Mesendoderm (in vitro differentiated cells): Measurements from ENCODE around the gene TNIK.
A peak's percentile ranks its signal among the peaks of the same experiment; 100 is the strongest.

Experiments
- DNase-seq: peaks from one replicate; pipeline ENCODE4 v3.0.0; 2013
- H2AK5ac ChIP-seq: 2 replicates; pipeline ENCODE4 v1.6.1; 2013; ENCODE audit warnings: low read length, inconsistent platforms
- H2BK120ac ChIP-seq: 2 replicates; pipeline ENCODE4 v1.6.1; 2013; ENCODE audit warnings: low read depth, mild to moderate bottlenecking, low read length, moderate library complexity, mixed read lengths
- H2BK15ac ChIP-seq: replicated peaks from 2 replicates; pipeline ENCODE4 v1.6.1; 2013; ENCODE audit warnings: low read depth, mild to moderate bottlenecking, moderate library complexity
- H2BK5ac ChIP-seq: 2 replicates; pipeline ENCODE4 v1.6.1; 2013; ENCODE audit warnings: low read length, inconsistent platforms
- H3K18ac ChIP-seq: 2 replicates; pipeline ENCODE4 v1.6.1; 2013; ENCODE audit warnings: mild to moderate bottlenecking, low read length, mixed read lengths
- H3K23ac ChIP-seq: one replicate; pipeline ENCODE4 v1.6.1; 2013; ENCODE audit warnings: low read length
- H3K27ac ChIP-seq: 2 replicates; pipeline ENCODE4 v1.5.1; 2013; ENCODE audit warnings: low read depth, mild to moderate bottlenecking, inconsistent platforms, low read length, moderate library complexity
- H3K27me3 ChIP-seq: 2 replicates; pipeline ENCODE4 v1.6.1; 2013; ENCODE audit warnings: low read length, control low read depth, mild to moderate bottlenecking, inconsistent platforms; ENCODE audit not compliant: insufficient read depth, poor library complexity
- H3K36me3 ChIP-seq: 2 replicates; pipeline ENCODE4 v1.6.1; 2013; ENCODE audit warnings: low read length, inconsistent platforms; ENCODE audit not compliant: control insufficient read depth, insufficient read depth
- H3K4ac ChIP-seq: one replicate; pipeline ENCODE4 v1.6.1; 2013; ENCODE audit warnings: low read depth, mild to moderate bottlenecking, low read length, moderate library complexity
- H3K4me1 ChIP-seq: 2 replicates; pipeline ENCODE4 v1.6.1; 2013; ENCODE audit warnings: low read depth, low read length, inconsistent platforms; ENCODE audit not compliant: control insufficient read depth
- H3K4me2 ChIP-seq: 2 replicates; pipeline ENCODE4 v1.6.1; 2013; ENCODE audit warnings: low read length
- H3K4me3 ChIP-seq: 2 replicates; pipeline ENCODE4 v1.5.1; 2013; ENCODE audit warnings: mild to moderate bottlenecking, low read length
- H3K56ac ChIP-seq: one replicate; pipeline ENCODE4 v1.6.1; 2013; ENCODE audit warnings: low read length
- H3K79me1 ChIP-seq: 2 replicates; pipeline ENCODE4 v1.6.1; 2013; ENCODE audit warnings: low read length, inconsistent platforms
- H3K79me2 ChIP-seq: 2 replicates; pipeline ENCODE4 v1.6.1; 2013; ENCODE audit warnings: mild to moderate bottlenecking, low read length; ENCODE audit not compliant: control insufficient read depth, insufficient read depth
- H3K9ac ChIP-seq: 2 replicates; pipeline ENCODE4 v1.6.1; 2013; ENCODE audit warnings: low read length, inconsistent platforms
- H4K5ac ChIP-seq: one replicate; pipeline ENCODE4 v1.6.1; 2013; ENCODE audit warnings: low read length
- H4K8ac ChIP-seq: one replicate; pipeline ENCODE4 v1.6.1; 2013; ENCODE audit warnings: low read depth, mild to moderate bottlenecking, control low read depth, low read length, moderate library complexity
- WGBS: extraction: QIAGEN DNeasy Blood & Tissue Kit; methylation state at CpG from one replicate; pipeline ENCODE4 v1.1.7; 2013; ENCODE audit warnings: low lambda C conversion rate, missing lambda C conversion rate; ENCODE audit not compliant: insufficient coverage; ENCODE audit errors: extremely low coverage; 5-methylcytosine and 5-hydroxymethylcytosine counted together

TNIK gene

DNA sequence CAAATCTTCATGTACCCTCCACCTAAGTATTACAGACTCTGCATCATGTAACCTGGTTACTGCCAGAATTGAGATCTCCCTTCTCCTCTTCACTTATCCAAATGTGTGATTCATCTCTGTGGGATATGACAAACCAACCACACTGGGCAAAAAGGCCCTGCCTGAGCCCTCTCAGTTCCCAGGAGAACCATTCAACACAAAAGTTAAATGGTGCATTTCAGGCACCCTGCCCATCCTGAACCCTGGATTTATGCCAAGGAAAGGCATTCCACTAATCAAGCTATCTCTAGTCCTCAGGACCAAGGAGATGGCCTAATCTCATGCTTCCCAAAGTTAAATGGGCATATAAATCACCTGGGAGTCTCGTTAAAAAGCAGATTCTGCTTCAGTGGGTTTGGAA lies 108.5 kb downstream of the TNIK start:
- no peak overlapping the region for H3K4ac ChIP-seq
- H3K79me2 ChIP-seq, result no peaks in the 10 kb centered on the region
- no peak overlapping the region for H4K8ac ChIP-seq
- no peaks in the 10 kb centered on the region for H3K79me1 ChIP-seq
- no CpG with 5 or more reads among the region's 1 CpG for WGBS
- no peak for DNase-seq
- no peak overlapping the region for H3K4me2 ChIP-seq
- H3K23ac ChIP-seq, result no peak overlapping the region
- peaks cover 13% of the 10 kb centered on the region for H3K4me1 ChIP-seq
- H4K5ac ChIP-seq, result no peak overlapping the region
- H3K4me3 ChIP-seq, result no peak overlapping the region
- H3K27me3 ChIP-seq, result no peaks in the 10 kb centered on the region
- H2BK15ac ChIP-seq, result no peak overlapping the region
- H3K27ac ChIP-seq, result no peak overlapping the region
- H3K9ac ChIP-seq, result no peak overlapping the region
- H3K56ac ChIP-seq, result no peak overlapping the region
- no peaks in the 10 kb centered on the region for H3K36me3 ChIP-seq
- H3K18ac ChIP-seq, result no peak overlapping the region
- no peak overlapping the region for H2BK5ac ChIP-seq
- H2BK120ac ChIP-seq, result no peak overlapping the region
- H2AK5ac ChIP-seq, result no peak overlapping the region

DNA sequence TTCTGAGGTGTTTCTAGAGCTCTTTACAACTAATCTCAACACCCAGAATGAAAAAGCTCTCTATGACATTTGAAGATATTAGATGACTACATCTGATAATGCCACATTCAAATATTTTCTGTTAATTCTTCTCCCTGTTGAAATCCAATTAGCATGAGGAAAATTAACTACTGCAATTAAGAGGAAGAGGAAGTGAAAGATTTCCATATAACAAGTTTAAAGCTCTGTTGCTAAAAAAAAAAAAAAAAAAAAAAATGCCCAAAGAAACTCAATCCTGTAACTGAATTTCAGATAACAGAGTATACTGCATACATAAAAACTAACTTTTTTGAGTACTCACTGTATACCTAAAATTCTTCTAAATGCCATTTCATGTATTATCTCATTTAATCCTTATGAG lies 109.8 kb downstream of the TNIK start:
- H3K4ac ChIP-seq, result no peak overlapping the region
- H3K4me2 ChIP-seq, result no peak overlapping the region

DNA sequence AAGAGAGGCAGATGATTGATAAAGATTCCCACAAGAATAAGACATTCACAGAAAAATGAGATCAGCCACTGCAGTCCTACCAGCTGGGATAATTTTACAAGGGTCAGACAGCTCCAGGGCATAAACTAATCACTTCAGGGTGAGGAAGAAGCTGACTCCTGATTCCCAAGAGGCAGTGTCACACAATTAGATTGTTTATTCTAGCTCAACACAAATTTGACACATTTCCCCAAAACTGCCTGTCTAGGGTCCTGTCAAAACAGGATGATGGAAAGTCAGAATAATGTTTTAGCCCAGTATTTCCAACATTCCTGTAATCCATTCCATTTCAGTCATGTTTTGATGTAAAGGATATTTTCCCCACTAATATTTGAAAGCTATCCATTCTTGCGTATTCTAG lies 110.8 kb downstream of the TNIK start:
- Histone ChIP-seq H2BK120ac (no peak overlapping the region), H3K27me3 (no peaks in the 10 kb centered on the region), H3K18ac (no peak overlapping the region), H4K5ac (no peak overlapping the region), H3K9ac (no peak overlapping the region), H3K36me3 (no peaks in the 10 kb centered on the region), H3K79me2 (no peaks in the 10 kb centered on the region), H3K23ac (no peak overlapping the region), H3K4me2 (no peak overlapping the region), H3K4me1 (peaks cover 8% of the 10 kb centered on the region), H3K27ac (no peak overlapping the region), H4K8ac (no peak overlapping the region), H3K56ac (no peak overlapping the region), H3K79me1 (no peaks in the 10 kb centered on the region), H2AK5ac (no peak overlapping the region), H3K4ac (peak overlapping the region; percentile 36), H2BK5ac (no peak overlapping the region), H3K4me3 (no peak overlapping the region), H2BK15ac (no peak overlapping the region)
- WGBS, result no CpG with 5 or more reads among the region's 1 CpG
- peak; percentile 44 for DNase-seq

More for the DNA sequence above, 109.8 kb downstream of the TNIK start:
- Histone ChIP-seq H3K9ac (no peak overlapping the region), H3K4me1 (peaks cover 10% of the 10 kb centered on the region), H3K79me1 (no peaks in the 10 kb centered on the region), H3K23ac (no peak overlapping the region), H3K27ac (no peak overlapping the region), H4K5ac (no peak overlapping the region), H2BK5ac (no peak overlapping the region), H3K27me3 (no peaks in the 10 kb centered on the region), H2BK120ac (peak overlapping the region; percentile 45), H3K79me2 (no peaks in the 10 kb centered on the region), H3K36me3 (no peaks in the 10 kb centered on the region), H3K18ac (no peak overlapping the region), H2BK15ac (no peak overlapping the region), H2AK5ac (no peak overlapping the region), H3K56ac (no peak overlapping the region), H3K4me3 (no peak overlapping the region), H4K8ac (no peak overlapping the region)
- no peak for DNase-seq

DNA sequence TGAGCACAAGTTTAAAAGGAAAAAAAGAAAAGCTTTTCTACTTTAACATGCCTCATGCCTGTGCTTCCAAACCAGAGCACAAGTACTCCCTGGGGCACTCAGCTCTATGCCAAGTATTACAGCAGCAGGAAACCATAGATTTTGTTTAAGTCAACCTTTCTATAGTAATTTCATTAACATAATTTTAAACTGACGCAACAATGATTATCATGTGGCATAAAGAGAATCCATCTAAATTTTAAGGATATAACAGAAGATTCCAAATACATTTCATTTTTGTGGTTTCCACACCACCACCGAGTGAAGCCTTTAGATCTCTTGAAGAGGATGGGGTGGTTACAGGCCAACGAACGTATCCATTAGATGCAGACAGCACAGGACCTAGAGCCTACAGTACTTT lies 112.1 kb downstream of the TNIK start:
- Histone ChIP-seq H3K23ac (no peak overlapping the region), H3K4ac (no peak overlapping the region), H3K79me1 (no peaks in the 10 kb centered on the region), H3K4me2 (no peak overlapping the region), H3K27me3 (no peaks in the 10 kb centered on the region), H2BK15ac (no peak overlapping the region), H3K79me2 (no peaks in the 10 kb centered on the region), H3K9ac (no peak overlapping the region), H4K8ac (no peak overlapping the region), H3K4me1 (peaks cover 8% of the 10 kb centered on the region), H3K27ac (no peak overlapping the region), H4K5ac (no peak overlapping the region), H3K18ac (no peak overlapping the region), H2BK5ac (no peak overlapping the region), H3K4me3 (no peak overlapping the region), H3K56ac (no peak overlapping the region), H3K36me3 (no peaks in the 10 kb centered on the region), H2AK5ac (no peak overlapping the region), H2BK120ac (no peak overlapping the region)
- WGBS, result no CpG with 5 or more reads among the region's 4 CpGs
- no peak for DNase-seq

DNA sequence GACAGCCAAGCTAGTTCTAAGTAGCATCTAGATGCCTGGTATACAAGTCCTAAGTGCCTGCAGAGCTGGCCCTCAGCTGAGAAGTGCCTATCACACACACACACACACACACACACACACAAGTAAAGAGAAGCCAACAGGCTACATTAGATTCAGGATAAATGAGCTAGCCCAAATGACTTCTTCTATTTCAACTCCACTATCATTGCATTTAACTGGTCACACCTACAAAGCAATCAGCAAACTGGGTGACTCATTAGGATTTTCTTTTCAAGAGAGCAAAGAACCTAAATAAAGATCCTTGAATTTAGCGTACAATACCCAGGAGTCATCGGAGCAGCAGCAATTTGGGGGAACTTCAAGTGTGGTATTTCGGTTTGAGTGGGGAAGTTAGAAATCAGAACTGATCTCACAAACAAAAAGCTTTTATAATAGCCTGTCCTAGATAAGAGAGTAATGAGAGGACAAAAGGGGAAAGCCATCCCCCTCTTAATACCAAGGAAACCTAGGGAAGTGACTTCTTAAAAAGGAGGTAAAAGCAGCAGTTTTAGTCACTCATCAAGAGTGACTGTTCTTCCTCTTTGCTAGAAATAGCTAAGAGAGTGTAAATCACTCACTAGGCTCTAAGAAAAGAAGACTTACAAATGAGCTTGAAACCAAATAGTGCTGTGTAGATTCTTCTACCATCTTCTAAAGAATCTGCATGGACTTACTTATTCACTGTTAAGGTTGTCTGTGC lies 112.7 kb downstream of the TNIK start:
- no CpG with 5 or more reads among the region's 3 CpGs for WGBS
- no peak overlapping the region for H3K56ac ChIP-seq
- no peaks in the 10 kb centered on the region for H3K79me2 ChIP-seq
- H3K23ac ChIP-seq, result no peak overlapping the region
- H3K18ac ChIP-seq, result no peak overlapping the region
- no peaks in the 10 kb centered on the region for H3K79me1 ChIP-seq
- no peak overlapping the region for H3K27ac ChIP-seq
- no peak overlapping the region for H2BK5ac ChIP-seq
- H2BK15ac ChIP-seq, result no peak overlapping the region
- H3K9ac ChIP-seq, result no peak overlapping the region
- H3K4me1 ChIP-seq, result peaks cover 8% of the 10 kb centered on the region
- DNase-seq, result peak; percentile 81
- no peak overlapping the region for H4K5ac ChIP-seq
- no peak overlapping the region for H3K4me3 ChIP-seq
- H3K27me3 ChIP-seq, result no peaks in the 10 kb centered on the region
- H4K8ac ChIP-seq, result no peak overlapping the region
- H3K4ac ChIP-seq, result no peak overlapping the region
- H2BK120ac ChIP-seq, result no peak overlapping the region
- no peaks in the 10 kb centered on the region for H3K36me3 ChIP-seq
- no peak overlapping the region for H3K4me2 ChIP-seq
- no peak overlapping the region for H2AK5ac ChIP-seq
